ENCODE data around the gene MAFG. TPM values are rescaled to one million over a fixed set of nuclear protein-coding genes. Genes with fewer than 3 reads are reported as not detected.

The MAFG gene
- total RNA-seq, 4 donors from 2014 or later, result 10.0 to 26.6 (median 23.5) TPM

- 100% methylated on average over 2 of the region's 22 CpGs; no CpG with 5 or more reads in 1 of the 2 donors for WGBS, 2 donors
- H3K36me3 ChIP-seq, result peaks cover 10 to 78% (median 25%) of the 10 kb centered on the region in 3 donors
- DNase-seq, result no peak
These were observed 27.9 kb downstream of the MAFG start for GRCh38 chr17:81899514-81900166.

GRCh38 chr17:81898885-81899284, 28.6 kb downstream of the MAFG start:
- Histone ChIP-seq H3K9me3 (no peaks in the 10 kb centered on the region), H3K4me3 (no peak overlapping the region), H3K4me1 (peaks cover 11 to 43% (median 13%) of the 10 kb centered on the region in 3 donors), H3K27me3 (peaks cover 0 to 20% (median 0%) of the 10 kb centered on the region in 4 donors), H3K36me3 (peaks cover 10 to 78% (median 25%) of the 10 kb centered on the region in 3 donors), H3K27ac (peak overlapping the region in 1 of 4 donors; percentile 44)
- 78% methylated on average over 2 of the region's 9 CpGs; no CpG with 5 or more reads in 1 of the 2 donors for WGBS, 2 donors
- TF ChIP-seq CTCF (IDR thresholded peaks at IDR 0.05) (no peak), POLR2A (IDR thresholded peaks at IDR 0.05) (no peak)
- no peak for DNase-seq
- intact Hi-C loops (cut with DNase I), result no loop called here

More at GRCh38 chr17:81899514-81900166, 27.9 kb downstream of the MAFG start:
- no peaks in the 10 kb centered on the region for H3K9me3 ChIP-seq
- no peak overlapping the region for H3K27ac ChIP-seq
- peaks cover 0 to 20% (median 0%) of the 10 kb centered on the region in 4 donors for H3K27me3 ChIP-seq
- H3K4me3 ChIP-seq, result no peak overlapping the region
- intact Hi-C loops (cut with DNase I), result no loop called here
- H3K4me1 ChIP-seq, result peaks cover 11 to 43% (median 13%) of the 10 kb centered on the region in 3 donors
- TF ChIP-seq POLR2A (IDR thresholded peaks at IDR 0.05), result no peak
- no peak for TF ChIP-seq CTCF (IDR thresholded peaks at IDR 0.05)

- TF ChIP-seq CTCF (IDR thresholded peaks at IDR 0.05) (peak in 1 of 6 experiments; percentile 5), POLR2A (IDR thresholded peaks at IDR 0.05) (no peak)
- 51 to 59% methylated on average over 13 to 15 of the region's 19 CpGs for WGBS, 2 donors
- Histone ChIP-seq H3K36me3 (peaks cover 10 to 74% (median 25%) of the 10 kb centered on the region in 3 donors), H3K27me3 (peaks cover 0 to 18% (median 0%) of the 10 kb centered on the region in 4 donors), H3K27ac (peak overlapping the region in 1 of 4 donors; percentile 44), H3K4me1 (peaks cover 11 to 45% (median 13%) of the 10 kb centered on the region in 3 donors), H3K9me3 (no peaks in the 10 kb centered on the region), H3K4me3 (no peak overlapping the region)
- intact Hi-C loops (cut with DNase I), result no loop called here
- DNase-seq, result no peak
These were observed 29.3 kb downstream of the MAFG start for GRCh38 chr17:81898029-81898866.

GRCh38 chr17:81895400-81895799, 32.1 kb downstream of the MAFG start:
- intact Hi-C loops (cut with DNase I), result no loop called here
- Histone ChIP-seq H3K27me3 (no peaks in the 10 kb centered on the region), H3K9me3 (no peaks in the 10 kb centered on the region), H3K36me3 (peaks cover 10 to 68% (median 25%) of the 10 kb centered on the region in 3 donors), H3K4me3 (no peak overlapping the region), H3K27ac (no peak overlapping the region), H3K4me1 (peaks cover 7 to 43% (median 11%) of the 10 kb centered on the region in 3 donors)
- DNase-seq, result no peak
- TF ChIP-seq POLR2A (IDR thresholded peaks at IDR 0.05), result no peak
- TF ChIP-seq CTCF (IDR thresholded peaks at IDR 0.05), result no peak
- 90 to 96% methylated on average over 10 of the region's 11 CpGs for WGBS, 2 donors

GRCh38 chr17:81891303-81891552, 36.3 kb downstream of the MAFG start:
- no CpG with 5 or more reads among the region's 40 CpGs for WGBS, 2 donors
- peak overlapping the region; percentile 87 to 98 (median 94) for H3K27ac ChIP-seq
- no peaks in the 10 kb centered on the region for H3K9me3 ChIP-seq
- TF ChIP-seq CTCF (IDR thresholded peaks at IDR 0.05) (no peak), POLR2A (IDR thresholded peaks at IDR 0.05) (no peak)
- H3K36me3 ChIP-seq, result peaks cover 33 to 68% (median 44%) of the 10 kb centered on the region in 3 donors
- peak overlapping the region; percentile 64 to 99 (median 78) for H3K4me3 ChIP-seq
- intact Hi-C loops (cut with DNase I), result no loop called here
- no peaks in the 10 kb centered on the region for H3K27me3 ChIP-seq
- DNase-seq, result no peak
- peaks cover 21 to 47% (median 26%) of the 10 kb centered on the region in 3 donors for H3K4me1 ChIP-seq
